Stimulated activated CD8-positive, alpha-beta memory T cell treated with anti-CD3 and anti-CD28 coated beads, Interleukin-15, amount 100 ng/mL, for 48 hours (primary cell): Measurements from ENCODE around the gene FBLIM1.

Experiments
- DNase-seq, 2 donors: peaks; one replicate each; pipeline ENCODE4 v3.0.0-alpha.2; 2020; ENCODE audit warnings: low read depth in 2 of 2

FBLIM1 gene

GRCh38 chr1:15748264-15748663 lies 10.3 kb upstream of the FBLIM1 start:
- no peak for DNase-seq

- no peak for DNase-seq
Observed at GRCh38 chr1:15748690-15749398, 9.8 kb upstream of the FBLIM1 start.

GRCh38 chr1:15749399-15750291 lies 8.9 kb upstream of the FBLIM1 start:
- DNase-seq: no peak

- DNase-seq: no peak
Observed at GRCh38 chr1:15750924-15751323, 7.7 kb upstream of the FBLIM1 start.

- DNase-seq: no peak
Observed at GRCh38 chr1:15751717-15752116, 6.9 kb upstream of the FBLIM1 start.

- no peak for DNase-seq
Observed at GRCh38 chr1:15753776-15754175, 4.8 kb upstream of the FBLIM1 start.

GRCh38 chr1:15755021-15755645 lies 3.5 kb upstream of the FBLIM1 start:
- no peak for DNase-seq

- DNase-seq: no peak
Observed at GRCh38 chr1:15755646-15756040, 3.0 kb upstream of the FBLIM1 start.

- no peak for DNase-seq
Observed at GRCh38 chr1:15756143-15757015, 2.2 kb upstream of the FBLIM1 start.

GRCh38 chr1:15757016-15757543 lies 1.5 kb upstream of the FBLIM1 start:
- no peak for DNase-seq

GRCh38 chr1:15757575-15758342 lies 836 bp upstream of the FBLIM1 start:
- DNase-seq: no peak

- DNase-seq: no peak
Observed at GRCh38 chr1:15758953-15759661, 512 bp downstream of the FBLIM1 start.

- no peak for DNase-seq
Observed at GRCh38 chr1:15760520-15761211, 2.1 kb downstream of the FBLIM1 start.

GRCh38 chr1:15761366-15762128 lies 3.0 kb downstream of the FBLIM1 start:
- no peak for DNase-seq

GRCh38 chr1:15762546-15762945 lies 4.0 kb downstream of the FBLIM1 start:
- DNase-seq: no peak

GRCh38 chr1:15764269-15764764 lies 5.7 kb downstream of the FBLIM1 start:
- DNase-seq: no peak

GRCh38 chr1:15764890-15765289 lies 6.3 kb downstream of the FBLIM1 start:
- no peak for DNase-seq

GRCh38 chr1:15765495-15766194 lies 7.0 kb downstream of the FBLIM1 start:
- DNase-seq: no peak
